Upper lobe of left lung (tissue), 6 donors: Measurements from ENCODE around the gene OLFM2. TPM values are rescaled to one million over a fixed set of nuclear protein-coding genes. Genes with fewer than 3 reads are reported as not detected.

Source experiments
- ATAC-seq, 2 donors: fragments of 200-7000 bp; cut with Tn5 transposase; one replicate each; pipeline ENCODE4 v1.9.1; 2022; ENCODE audit warnings: mild to moderate bottlenecking in 2 of 2, moderate library complexity in 2 of 2; ENCODE audit not compliant: low FRiP score in 2 of 2
- DNase-seq, 2 donors: peaks; one replicate each; pipeline ENCODE4 v3.0.0-alpha.2; 2019 to 2020
- H3K27ac ChIP-seq, 4 donors: fragments of 200-600 bp; sonication (generic); one replicate each; pipeline ENCODE4 v1.5.1; 2016 to 2019
- H3K27me3 ChIP-seq, 4 donors: fragments of 200-600 bp; sonication (generic); one replicate each; pipeline ENCODE4 v1.5.1; 2017 to 2019
- H3K36me3 ChIP-seq, 4 donors: fragments of 200-600 bp; sonication (generic); one replicate each; pipeline ENCODE4 v1.5.1; 2016 to 2019
- H3K4me1 ChIP-seq, 4 donors: fragments of 200-600 bp; sonication (generic); one replicate each; pipeline ENCODE4 v1.5.1; 2018 to 2019
- H3K4me3 ChIP-seq, 4 donors: fragments of 200-600 bp; sonication (generic); one replicate each; pipeline ENCODE4 v1.5.1; 2017 to 2019; ENCODE audit warnings: mild to moderate bottlenecking in 2 of 4, moderate library complexity in 1 of 4
- H3K9me3 ChIP-seq, 4 donors: fragments of 200-600 bp; sonication (generic); one replicate each; pipeline ENCODE4 v1.5.1; 2018 to 2019
- EP300 ChIP-seq, 4 donors: sonication (generic); formaldehyde crosslinking; IDR thresholded peaks; one replicate each; pipeline ENCODE4 v1.5.1; 2017; ENCODE audit warnings: antibody characterized with exemption in 4 of 4, control low read depth in 2 of 4
- POLR2A ChIP-seq, 4 donors: fragments of 450-650 bp; IDR thresholded peaks; one replicate each; pipeline ENCODE4 v1.5.1; 2016 to 2017; ENCODE audit warnings: antibody characterized with exemption in 4 of 4, mild to moderate bottlenecking in 2 of 4
- POLR2AphosphoS5 ChIP-seq, 2 donors: sonication (generic); formaldehyde crosslinking; IDR thresholded peaks; one replicate each; pipeline ENCODE4 v1.5.1; 2017; ENCODE audit warnings: antibody characterized with exemption in 2 of 2
- WGBS, 2 donors: methylation state at CpG; one replicate each; pipeline ENCODE4 v1.1.5; 2017 to 2018; 5-methylcytosine and 5-hydroxymethylcytosine counted together
- total RNA-seq, 6 donors: library from RNA; depleted of rRNA in 4 of 6; stranded (reverse); fragments of >200 nt in 4 of 6; gene quantifications; one replicate each; pipeline versions ENCODE4 v1.1.0 to v1.2.1, GENCODE V29; 2016 to 2021
- TF ChIP-seq, protein P1 (sequence below), 6 experiments: fragments of 450-650 bp in 4 of 6; fragments of 200-600 bp in 2 of 6; sonication (generic) in 2 of 6; IDR thresholded peaks; one replicate each; pipeline ENCODE4 v1.5.1; 2016 to 2019; ENCODE audit warnings: antibody characterized with exemption in 6 of 6
- donor health status: DM: no; HTN: no; CAD: no; lungs with moderate emphysema.
- donor health status: DM: no; HTN: yes; CAD: no; lungs with severe emphysema.

The OLFM2 gene
- total RNA-seq, 6 donors from 2014 or later = 0.98 to 11.3 (median 4.7) TPM; not detected in 1

DNA sequence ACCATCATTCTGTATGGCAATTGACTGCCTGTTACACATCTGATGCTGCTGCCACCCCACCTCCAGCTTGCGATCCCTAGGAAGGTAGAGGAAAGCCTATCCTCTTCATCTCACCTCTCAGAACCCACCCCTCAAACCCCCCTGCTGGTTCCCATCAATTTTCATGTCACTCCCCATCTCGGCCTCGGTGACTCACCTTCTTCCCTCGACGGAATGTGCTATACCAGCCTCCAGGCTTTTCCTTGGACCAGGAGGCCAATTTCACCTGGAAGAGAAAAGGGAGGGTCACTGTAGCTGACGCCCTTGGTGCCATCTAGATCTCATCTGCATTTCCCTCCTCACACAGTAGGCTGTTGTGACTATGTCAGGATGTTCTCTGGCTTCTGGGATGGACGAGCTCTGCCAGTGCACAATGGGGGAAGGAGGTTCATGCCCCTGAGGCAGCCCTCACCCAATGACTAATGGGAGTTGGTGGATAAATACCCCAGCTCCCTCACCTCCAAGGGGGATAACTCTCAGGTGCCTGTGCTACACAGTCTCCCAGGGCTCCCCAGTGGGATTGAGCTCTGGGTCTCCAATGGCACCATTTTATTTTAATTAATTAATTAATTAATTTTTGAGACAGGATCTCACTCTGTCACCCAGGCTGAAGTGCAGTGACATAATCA is 26.4 kb upstream of the OLFM2 start:
- 32 to 43% methylated on average over 6 to 7 of the region's 7 CpGs for WGBS, 2 donors
- TF ChIP-seq EP300 (IDR thresholded peaks at IDR 0.05) = no peak
- TF ChIP-seq, protein P1, sequence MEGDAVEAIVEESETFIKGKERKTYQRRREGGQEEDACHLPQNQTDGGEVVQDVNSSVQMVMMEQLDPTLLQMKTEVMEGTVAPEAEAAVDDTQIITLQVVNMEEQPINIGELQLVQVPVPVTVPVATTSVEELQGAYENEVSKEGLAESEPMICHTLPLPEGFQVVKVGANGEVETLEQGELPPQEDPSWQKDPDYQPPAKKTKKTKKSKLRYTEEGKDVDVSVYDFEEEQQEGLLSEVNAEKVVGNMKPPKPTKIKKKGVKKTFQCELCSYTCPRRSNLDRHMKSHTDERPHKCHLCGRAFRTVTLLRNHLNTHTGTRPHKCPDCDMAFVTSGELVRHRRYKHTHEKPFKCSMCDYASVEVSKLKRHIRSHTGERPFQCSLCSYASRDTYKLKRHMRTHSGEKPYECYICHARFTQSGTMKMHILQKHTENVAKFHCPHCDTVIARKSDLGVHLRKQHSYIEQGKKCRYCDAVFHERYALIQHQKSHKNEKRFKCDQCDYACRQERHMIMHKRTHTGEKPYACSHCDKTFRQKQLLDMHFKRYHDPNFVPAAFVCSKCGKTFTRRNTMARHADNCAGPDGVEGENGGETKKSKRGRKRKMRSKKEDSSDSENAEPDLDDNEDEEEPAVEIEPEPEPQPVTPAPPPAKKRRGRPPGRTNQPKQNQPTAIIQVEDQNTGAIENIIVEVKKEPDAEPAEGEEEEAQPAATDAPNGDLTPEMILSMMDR (IDR thresholded peaks at IDR 0.05) = no peak
- Histone ChIP-seq H3K27me3 (peaks cover 0 to 3% (median 0%) of the 10 kb centered on the region in 4 donors), H3K9me3 (no peaks in the 10 kb centered on the region), H3K36me3 (no peaks in the 10 kb centered on the region), H3K4me1 (peaks cover 0 to 5% (median 0%) of the 10 kb centered on the region in 4 donors), H3K4me3 (no peak overlapping the region), H3K27ac (no peak overlapping the region)
- DNase-seq (no peak), ATAC-seq (no peak)

DNA sequence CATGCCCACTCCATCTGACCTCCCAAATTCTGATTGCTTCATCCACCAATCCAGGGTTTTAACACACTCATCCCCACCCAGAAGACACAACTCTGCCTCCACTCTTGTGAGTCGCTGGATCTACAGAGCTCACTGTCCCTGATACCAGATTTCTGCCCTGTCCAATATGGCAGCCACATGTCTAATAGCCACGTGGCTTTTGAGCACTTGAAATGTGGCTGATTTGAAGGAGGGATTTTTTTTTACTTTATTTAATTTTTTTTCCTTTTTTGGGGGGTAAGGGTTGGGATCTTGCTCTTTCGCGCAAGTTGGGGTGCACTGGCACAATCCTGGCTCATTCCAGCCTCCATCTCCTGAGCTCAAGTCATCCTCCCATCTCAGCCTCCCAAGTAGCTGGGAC is 24.8 kb upstream of the OLFM2 start:
- no peaks in the 10 kb centered on the region for H3K27me3 ChIP-seq
- no peak for TF ChIP-seq POLR2AphosphoS5 (IDR thresholded peaks at IDR 0.05)
- 72 to 82% methylated on average over 4 of the region's 4 CpGs for WGBS, 2 donors
- ATAC-seq = no peak
- H3K9me3 ChIP-seq = no peaks in the 10 kb centered on the region
- H3K4me3 ChIP-seq = no peak overlapping the region
- DNase-seq = no peak
- no peaks in the 10 kb centered on the region for H3K36me3 ChIP-seq
- no peak overlapping the region for H3K27ac ChIP-seq
- no peaks in the 10 kb centered on the region for H3K4me1 ChIP-seq

DNA sequence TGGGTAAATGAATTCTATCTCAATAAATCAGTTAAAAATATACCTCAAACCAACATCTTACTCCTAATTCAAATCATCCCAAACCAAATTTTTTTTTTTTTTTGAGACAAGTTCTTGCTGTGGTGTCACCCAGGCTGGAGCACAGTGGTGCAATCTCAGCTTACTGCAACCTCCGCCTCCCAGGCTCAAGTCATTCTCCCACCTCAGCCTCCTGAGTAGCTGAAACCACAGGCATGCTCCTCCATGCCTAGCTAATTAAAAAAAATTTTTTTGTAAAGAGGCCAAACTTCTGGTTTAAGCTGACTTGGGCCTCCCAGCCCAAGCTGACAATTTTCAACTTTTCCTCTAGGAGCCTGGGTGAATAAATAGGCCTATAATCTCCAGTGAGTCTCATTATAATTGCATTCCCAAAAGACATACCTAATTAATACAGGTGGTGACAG is 22.1 kb upstream of the OLFM2 start:
- Histone ChIP-seq H3K36me3 (no peaks in the 10 kb centered on the region), H3K4me1 (no peaks in the 10 kb centered on the region), H3K27ac (no peak overlapping the region), H3K9me3 (no peaks in the 10 kb centered on the region), H3K4me3 (no peak overlapping the region), H3K27me3 (no peaks in the 10 kb centered on the region)
- ATAC-seq = no peak
- no peak for DNase-seq
- no peak for TF ChIP-seq POLR2AphosphoS5 (IDR thresholded peaks at IDR 0.05)
- WGBS, 2 donors = 79 to 83% methylated on average over 1 of the region's 1 CpG

DNA sequence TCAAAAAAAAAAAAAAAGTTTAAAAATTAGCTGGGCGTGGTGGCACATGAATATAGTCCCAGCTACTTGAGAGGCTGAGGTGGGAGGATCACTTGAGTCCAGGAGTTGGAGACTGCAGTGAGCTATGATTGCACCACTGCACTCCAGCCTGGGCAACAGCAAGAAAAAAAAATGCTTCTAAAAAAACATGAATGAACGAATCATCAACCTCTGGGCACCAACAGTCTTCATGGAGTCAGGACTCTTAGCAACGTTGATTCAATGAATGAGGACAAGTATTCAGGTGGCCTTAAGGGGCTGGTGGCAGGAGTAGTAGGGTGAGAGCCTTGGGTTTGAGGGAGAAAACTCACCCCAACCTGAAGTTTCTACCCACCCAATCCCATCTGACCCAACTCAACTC is 20.6 kb upstream of the OLFM2 start:
- Histone ChIP-seq H3K4me1 (no peaks in the 10 kb centered on the region), H3K9me3 (no peaks in the 10 kb centered on the region), H3K4me3 (no peak overlapping the region), H3K36me3 (no peaks in the 10 kb centered on the region), H3K27ac (no peak overlapping the region), H3K27me3 (no peaks in the 10 kb centered on the region)
- 71 to 72% methylated on average over 3 of the region's 3 CpGs for WGBS, 2 donors
- DNase-seq (no peak), ATAC-seq (no peak)
- TF ChIP-seq POLR2AphosphoS5 (IDR thresholded peaks at IDR 0.05) (no peak), EP300 (IDR thresholded peaks at IDR 0.05) (no peak), POLR2A (IDR thresholded peaks at IDR 0.05) (no peak)
- TF ChIP-seq, protein P1 (IDR thresholded peaks at IDR 0.05) = no peak

DNA sequence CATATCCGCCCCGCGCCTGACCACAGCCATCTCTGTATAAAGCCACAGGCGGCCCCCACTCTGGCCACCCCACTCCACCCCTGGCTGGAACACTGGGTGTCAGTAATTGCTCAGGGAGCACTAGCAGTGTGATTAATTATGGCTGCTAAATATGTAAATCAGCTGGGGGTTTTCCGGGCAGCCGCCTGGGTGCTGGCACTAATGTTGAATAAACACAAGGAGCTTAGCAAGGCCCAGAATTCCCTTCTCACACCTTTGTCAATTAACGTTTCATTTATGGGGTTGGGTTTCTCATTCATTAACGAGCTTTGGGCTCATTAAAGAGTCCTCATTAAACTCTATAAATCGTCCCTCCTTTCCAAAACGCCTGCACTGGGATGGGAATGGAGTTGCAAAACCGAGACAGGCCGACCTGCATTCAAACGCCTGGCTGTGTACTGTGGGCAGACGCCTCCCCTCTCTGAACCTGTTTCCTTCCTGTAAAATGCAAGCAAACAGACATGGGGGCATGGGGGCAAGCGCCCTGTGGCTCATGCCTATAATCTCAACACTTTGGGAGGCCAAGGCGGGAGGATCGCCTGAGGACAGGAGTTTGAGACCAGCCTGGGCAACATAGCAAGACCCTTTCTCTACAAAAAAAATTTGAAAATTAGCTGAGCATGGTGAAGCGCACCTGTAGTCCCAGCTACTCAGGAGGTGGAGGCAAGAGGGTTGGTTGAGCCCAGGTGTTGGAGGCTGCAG is 17.7 kb upstream of the OLFM2 start:
- TF ChIP-seq POLR2AphosphoS5 (IDR thresholded peaks at IDR 0.05) (no peak), EP300 (IDR thresholded peaks at IDR 0.05) (no peak), POLR2A (IDR thresholded peaks at IDR 0.05) (no peak)
- TF ChIP-seq, protein P1 (IDR thresholded peaks at IDR 0.05) = no peak
- H3K27me3 ChIP-seq = no peaks in the 10 kb centered on the region
- WGBS, 2 donors = 61 to 72% methylated on average over 15 to 18 of the region's 18 CpGs
- ATAC-seq (no peak), DNase-seq (no peak)
- H3K27ac ChIP-seq = no peak overlapping the region
- no peaks in the 10 kb centered on the region for H3K9me3 ChIP-seq
- H3K4me1 ChIP-seq = no peaks in the 10 kb centered on the region
- H3K4me3 ChIP-seq = no peak overlapping the region
- no peaks in the 10 kb centered on the region for H3K36me3 ChIP-seq

DNA sequence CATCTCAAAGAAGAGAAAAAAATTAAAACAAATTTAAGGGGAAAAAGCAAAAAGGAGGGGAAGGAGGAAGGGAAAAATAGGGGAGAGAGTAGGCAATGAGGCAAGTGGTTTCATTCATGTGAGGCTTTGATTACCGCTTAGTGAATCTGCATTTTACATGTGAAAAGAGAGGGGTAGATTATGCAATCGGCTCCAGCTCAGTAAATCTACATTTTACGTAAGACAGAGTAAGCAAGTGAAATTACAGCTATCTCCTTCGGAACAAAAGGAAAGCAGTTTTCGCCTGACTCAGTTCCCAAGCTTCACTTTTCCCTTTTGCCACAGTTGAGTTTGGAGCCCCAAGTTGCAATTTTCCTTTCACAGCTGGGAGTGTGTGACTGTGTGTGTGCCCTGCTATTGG is 16.0 kb upstream of the OLFM2 start:
- Histone ChIP-seq H3K27me3 (no peaks in the 10 kb centered on the region), H3K4me3 (no peak overlapping the region), H3K36me3 (no peaks in the 10 kb centered on the region), H3K9me3 (no peaks in the 10 kb centered on the region), H3K4me1 (no peaks in the 10 kb centered on the region), H3K27ac (no peak overlapping the region)
- WGBS, 2 donors = 59 to 73% methylated on average over 5 of the region's 5 CpGs
- TF ChIP-seq POLR2A (IDR thresholded peaks at IDR 0.05) (no peak), EP300 (IDR thresholded peaks at IDR 0.05) (no peak), POLR2AphosphoS5 (IDR thresholded peaks at IDR 0.05) (no peak)
- TF ChIP-seq, protein P1 (IDR thresholded peaks at IDR 0.05) = no peak
- ATAC-seq = no peak
- no peak for DNase-seq
